T-helper 2 cell treated with Interferon-gamma antibody and Interleukin-4, amounts not matched to agents 5 μg/mL and 100 μg/mL, for 36 hours (primary cell): ENCODE measurements around the gene ATP8A2.

Experiments used
- DNase-seq: peaks from one replicate; pipeline ENCODE4 v3.0.0; 2021; ENCODE audit warnings: low spot score
- H3K27ac Mint-ChIP-seq: one replicate; pipeline ENCODE4 v1.8.0; 2021; ENCODE audit warnings: mild to moderate bottlenecking, mixed read lengths
- H3K27me3 Mint-ChIP-seq: one replicate; pipeline ENCODE4 v1.8.0; 2021; ENCODE audit warnings: low read depth, mixed read lengths
- H3K36me3 Mint-ChIP-seq: one replicate; pipeline ENCODE4 v1.8.0; 2021; ENCODE audit warnings: low read depth, mixed read lengths
- H3K4me1 Mint-ChIP-seq: one replicate; pipeline ENCODE4 v1.8.0; 2021; ENCODE audit warnings: low read depth, mixed read lengths
- H3K4me3 Mint-ChIP-seq: one replicate; pipeline ENCODE4 v1.8.0; 2022; ENCODE audit warnings: mild to moderate bottlenecking, moderate library complexity, mixed read lengths
- H3K9me3 Mint-ChIP-seq: one replicate; pipeline ENCODE4 v1.8.0; 2021; ENCODE audit warnings: mixed read lengths

Gene ATP8A2

DNA sequence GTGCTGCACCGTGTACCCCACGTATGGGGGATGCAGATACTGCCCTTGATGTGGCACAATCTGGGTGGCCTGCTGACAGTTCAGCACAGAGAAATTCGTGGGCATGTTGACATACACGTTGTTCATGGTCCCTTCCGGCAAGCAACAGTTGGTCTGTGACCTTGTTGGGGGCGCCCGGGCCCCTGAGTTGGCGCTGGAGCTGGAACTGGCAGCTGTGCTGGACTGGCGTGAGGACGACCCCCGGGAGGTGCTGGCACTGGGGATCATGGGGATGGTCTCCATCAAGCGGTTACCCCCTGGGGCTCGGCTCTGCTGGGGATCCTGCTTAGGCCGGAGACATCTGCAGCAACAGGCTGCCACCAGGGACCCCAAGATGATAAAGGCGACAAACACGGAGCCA is 674.9 kb downstream of the ATP8A2 start:
- H3K27ac Mint-ChIP-seq, result no peak overlapping the region
- no peaks in the 10 kb centered on the region for H3K36me3 Mint-ChIP-seq
- no peak overlapping the region for H3K4me3 Mint-ChIP-seq
- peaks cover 12% of the 10 kb centered on the region for H3K4me1 Mint-ChIP-seq
- H3K9me3 Mint-ChIP-seq, result no peaks in the 10 kb centered on the region
- H3K27me3 Mint-ChIP-seq, result peaks cover 54% of the 10 kb centered on the region
- no peak for DNase-seq

DNA sequence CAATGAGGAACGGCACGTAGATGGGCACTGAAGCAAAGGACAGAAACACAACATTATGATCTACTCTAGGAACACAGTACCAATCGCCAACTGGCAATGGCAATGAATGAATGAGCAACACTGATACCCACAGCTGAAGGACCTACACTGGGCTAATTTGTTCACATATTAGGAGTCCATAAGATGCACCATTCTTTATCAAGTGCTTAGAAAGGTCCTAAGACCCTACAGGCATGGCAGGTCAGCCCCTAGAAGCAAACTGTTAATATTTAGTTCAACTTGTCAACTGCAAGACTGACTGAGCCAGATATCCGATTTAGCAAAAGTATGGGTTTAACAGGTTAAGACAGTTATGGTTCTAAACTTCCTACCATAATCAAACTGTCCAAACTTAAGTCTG is 675.3 kb downstream of the ATP8A2 start:
- DNase-seq, result no peak
- no peak overlapping the region for H3K27ac Mint-ChIP-seq
- H3K27me3 Mint-ChIP-seq, result peaks cover 54% of the 10 kb centered on the region
- H3K4me3 Mint-ChIP-seq, result no peak overlapping the region
- H3K9me3 Mint-ChIP-seq, result no peaks in the 10 kb centered on the region
- no peaks in the 10 kb centered on the region for H3K36me3 Mint-ChIP-seq
- peaks cover 13% of the 10 kb centered on the region for H3K4me1 Mint-ChIP-seq

DNA sequence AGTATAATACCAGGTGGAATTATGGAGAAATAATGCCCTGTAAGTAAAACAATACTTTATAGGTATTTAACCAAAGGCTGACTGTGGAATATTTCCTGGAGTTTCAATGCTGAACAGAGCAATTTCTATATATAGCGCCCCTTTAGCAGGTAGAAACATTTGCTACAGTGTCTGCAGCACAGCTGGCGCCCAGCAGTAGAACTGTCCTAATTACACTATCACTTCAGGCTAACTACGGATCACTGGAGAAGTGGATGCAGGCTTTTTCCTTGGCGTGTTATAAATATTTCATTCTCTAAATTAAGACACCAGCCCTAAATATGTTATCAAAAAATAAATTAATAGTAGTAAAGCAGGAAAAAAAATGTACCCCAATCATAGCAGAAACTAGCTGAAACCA is 677.0 kb downstream of the ATP8A2 start:
- H3K27ac Mint-ChIP-seq, result no peak overlapping the region
- no peak overlapping the region for H3K4me3 Mint-ChIP-seq
- no peak for DNase-seq
- no peaks in the 10 kb centered on the region for H3K9me3 Mint-ChIP-seq
- peaks cover 29% of the 10 kb centered on the region for H3K4me1 Mint-ChIP-seq
- H3K36me3 Mint-ChIP-seq, result no peaks in the 10 kb centered on the region
- H3K27me3 Mint-ChIP-seq, result peaks cover 63% of the 10 kb centered on the region

DNA sequence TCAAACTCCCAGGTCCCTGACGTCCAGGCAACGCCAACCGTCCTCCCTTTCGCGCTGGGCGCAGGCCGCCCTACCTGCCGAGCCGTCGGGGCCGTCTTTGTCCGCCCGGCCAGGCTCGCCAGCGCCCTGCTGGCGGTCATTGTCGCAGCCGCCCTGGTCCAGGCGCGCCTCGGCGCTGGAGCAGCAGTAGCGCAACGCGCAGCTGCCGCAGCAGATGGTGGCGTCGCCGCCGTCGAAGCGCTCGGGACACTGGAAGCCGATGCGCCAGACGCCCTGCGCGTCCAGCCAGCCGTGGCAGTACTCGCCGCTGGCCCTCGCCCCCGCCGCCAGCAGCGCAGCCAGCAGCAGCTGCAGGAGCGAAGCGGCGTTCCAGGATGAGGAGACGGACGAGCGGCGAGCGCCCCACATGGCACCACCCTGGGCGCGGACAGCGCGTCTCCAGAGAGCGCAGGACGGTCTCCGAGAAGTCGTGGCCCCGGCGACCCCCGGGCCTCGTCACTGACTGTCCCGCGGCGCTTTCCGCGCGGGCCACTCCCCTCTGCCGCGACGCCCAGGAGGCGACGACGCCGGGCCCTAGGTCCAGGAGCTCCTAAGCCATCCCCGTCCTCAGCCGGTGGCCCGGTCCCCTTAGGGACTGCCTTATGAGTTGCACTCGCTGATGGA is 678.9 kb downstream of the ATP8A2 start:
- H3K36me3 Mint-ChIP-seq, result no peaks in the 10 kb centered on the region
- H3K27me3 Mint-ChIP-seq, result peaks cover 75% of the 10 kb centered on the region
- no peak for DNase-seq
- H3K27ac Mint-ChIP-seq, result no peak overlapping the region
- H3K4me1 Mint-ChIP-seq, result peaks cover 19% of the 10 kb centered on the region
- H3K9me3 Mint-ChIP-seq, result no peaks in the 10 kb centered on the region
- H3K4me3 Mint-ChIP-seq, result peak overlapping the region; percentile 50

DNA sequence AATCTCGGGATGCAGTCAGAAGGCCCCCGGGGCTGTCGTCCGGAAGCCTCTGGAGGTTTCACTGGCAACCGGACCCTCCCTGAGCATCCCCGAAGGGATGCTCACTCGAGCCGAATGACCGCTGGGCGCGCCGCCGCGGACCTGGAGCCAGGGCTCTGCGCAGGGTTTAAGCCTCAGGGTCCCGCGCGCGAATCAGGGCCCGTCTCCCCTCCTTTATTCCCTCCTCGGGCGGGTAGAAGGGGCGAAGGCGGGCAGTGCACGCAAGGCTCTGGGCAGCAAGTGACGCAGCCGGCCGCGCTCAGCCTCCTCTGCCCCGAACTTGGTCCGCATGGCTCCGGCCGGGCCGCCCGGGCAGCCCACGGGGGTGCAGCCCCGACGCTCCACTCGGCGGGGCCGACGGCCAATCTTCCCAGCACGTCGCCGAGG is 679.5 kb downstream of the ATP8A2 start:
- H3K4me1 Mint-ChIP-seq, result peaks cover 19% of the 10 kb centered on the region
- no peaks in the 10 kb centered on the region for H3K36me3 Mint-ChIP-seq
- no peak for DNase-seq
- H3K9me3 Mint-ChIP-seq, result no peaks in the 10 kb centered on the region
- H3K27ac Mint-ChIP-seq, result no peak overlapping the region
- H3K4me3 Mint-ChIP-seq, result peak overlapping the region; percentile 50
- H3K27me3 Mint-ChIP-seq, result peaks cover 80% of the 10 kb centered on the region

DNA sequence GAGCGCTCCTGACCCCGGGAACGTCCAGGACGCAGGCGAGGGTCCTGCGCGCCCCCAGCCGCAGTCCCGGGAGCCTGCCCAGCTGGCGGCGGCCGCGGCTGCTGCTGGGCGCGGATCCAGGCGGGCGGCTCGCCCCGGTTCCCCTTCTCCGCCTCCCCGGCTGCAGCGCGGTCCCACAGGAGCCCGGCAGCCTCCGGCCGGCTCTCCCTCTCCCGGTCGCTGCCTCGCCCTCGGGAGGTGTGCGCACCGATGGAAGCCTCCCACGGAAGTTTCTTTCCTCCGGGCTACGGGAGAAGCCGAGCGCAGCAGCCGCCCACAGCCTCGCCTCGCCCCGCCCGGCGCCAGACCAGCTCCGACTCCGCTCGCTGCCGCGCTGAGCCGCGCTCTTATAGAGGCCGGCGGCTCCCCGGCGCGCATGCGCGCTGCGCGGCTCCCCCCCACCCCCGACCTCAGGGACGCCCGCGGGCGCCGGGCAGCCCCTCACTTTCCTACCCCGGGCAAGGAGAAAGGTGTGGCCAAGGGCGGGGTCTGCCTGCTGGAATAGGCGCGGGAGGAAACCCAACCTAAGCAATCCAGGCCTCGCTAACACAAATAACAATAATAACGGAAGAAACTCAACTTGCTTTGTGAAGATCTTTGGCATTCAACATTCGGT is 680.0 kb downstream of the ATP8A2 start, which contains the start of gene SHISA2:
Gene SHISA2, minus strand, starts transcription at position 360 of the 655 bp plus-strand sequence. CDS start 1,041 bp downstream, outside the sequence.
- H3K4me3 Mint-ChIP-seq, result peak within 1 kb of the TSS; percentile 72
- H3K9me3 Mint-ChIP-seq, result no peaks in the 10 kb centered on the region
- peaks cover 82% of the 10 kb centered on the region for H3K27me3 Mint-ChIP-seq
- no peaks in the 10 kb centered on the region for H3K36me3 Mint-ChIP-seq
- no peak within 1 kb of the TSS for H3K27ac Mint-ChIP-seq
- no peak for DNase-seq
- H3K4me1 Mint-ChIP-seq, result peaks cover 19% of the 10 kb centered on the region

DNA sequence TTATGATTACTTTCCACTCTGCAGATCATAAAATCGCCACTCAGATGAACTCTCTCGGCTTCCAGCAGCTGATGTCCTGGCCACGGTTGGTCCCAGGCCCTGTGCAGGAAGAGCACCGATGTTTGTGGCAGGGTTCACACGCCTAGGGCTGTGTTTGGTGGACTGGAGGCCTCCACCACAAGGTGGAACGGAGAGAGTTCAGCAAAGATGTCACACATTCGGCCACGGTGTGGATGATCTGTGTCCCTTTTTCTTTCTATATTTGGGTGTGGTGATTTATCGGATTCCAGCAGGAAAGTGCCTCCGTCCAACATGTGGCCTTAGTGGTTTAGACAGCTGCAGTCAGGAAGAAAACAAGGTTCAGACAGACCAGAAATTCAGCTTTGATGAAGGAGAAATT is 680.6 kb downstream of the ATP8A2 start:
- Mint-ChIP-seq H3K36me3 (no peaks in the 10 kb centered on the region), H3K4me3 (peak overlapping the region; percentile 72), H3K27ac (no peak overlapping the region), H3K27me3 (peaks cover 84% of the 10 kb centered on the region), H3K4me1 (peaks cover 19% of the 10 kb centered on the region), H3K9me3 (no peaks in the 10 kb centered on the region)
- DNase-seq, result no peak

DNA sequence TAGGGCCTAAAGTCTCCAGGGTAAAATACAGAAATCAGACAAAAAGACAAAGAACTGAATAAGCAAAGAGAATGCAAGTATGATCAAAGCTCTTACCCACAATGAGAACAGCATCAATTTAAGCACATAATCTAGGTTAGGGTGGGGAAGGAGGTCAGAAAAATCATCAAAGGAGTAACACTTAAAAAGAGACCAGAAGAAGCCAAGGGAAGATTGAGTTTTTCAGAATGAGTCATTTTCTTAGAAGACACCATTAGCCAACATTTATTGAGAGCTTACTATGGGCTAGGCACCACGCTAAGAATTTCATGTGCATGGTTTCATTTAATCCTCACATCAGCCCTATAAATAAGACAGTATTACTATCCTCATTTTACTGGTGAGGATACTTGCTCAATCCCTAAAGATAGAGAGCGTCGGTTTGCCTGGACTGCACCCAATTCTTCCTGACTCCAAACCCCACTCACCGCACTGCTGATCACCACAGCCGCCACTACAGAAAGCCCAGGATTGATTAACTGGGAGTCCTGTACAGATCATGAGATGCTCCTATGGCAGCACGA is 681.7 kb downstream of the ATP8A2 start:
- H3K9me3 Mint-ChIP-seq, result no peaks in the 10 kb centered on the region
- H3K4me3 Mint-ChIP-seq, result peak overlapping the region; percentile 1
- peaks cover 80% of the 10 kb centered on the region for H3K27me3 Mint-ChIP-seq
- no peak for DNase-seq
- H3K36me3 Mint-ChIP-seq, result no peaks in the 10 kb centered on the region
- H3K27ac Mint-ChIP-seq, result peak overlapping the region; percentile 7
- peaks cover 19% of the 10 kb centered on the region for H3K4me1 Mint-ChIP-seq

DNA sequence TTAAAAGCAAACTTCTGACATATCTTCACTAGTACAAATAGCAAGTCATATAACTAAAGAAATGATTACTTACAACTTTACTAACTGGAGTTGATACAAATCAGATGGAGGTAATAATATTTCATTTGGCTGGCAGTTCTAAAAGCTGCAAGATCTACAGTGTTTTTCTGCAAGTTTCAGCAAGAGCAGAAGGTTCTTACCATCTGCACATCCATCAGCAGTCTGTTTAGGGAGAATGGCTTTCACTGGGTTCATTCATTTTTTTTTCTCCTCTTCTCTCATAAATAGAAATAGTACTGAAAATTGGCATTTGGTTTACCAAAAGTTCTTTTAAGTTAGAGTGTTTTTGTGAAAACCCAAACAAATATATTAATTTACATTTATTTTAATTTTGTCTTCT is 683.1 kb downstream of the ATP8A2 start:
- Mint-ChIP-seq H3K27me3 (peaks cover 75% of the 10 kb centered on the region), H3K27ac (no peak overlapping the region), H3K4me1 (peaks cover 19% of the 10 kb centered on the region), H3K9me3 (no peaks in the 10 kb centered on the region), H3K4me3 (no peak overlapping the region), H3K36me3 (no peaks in the 10 kb centered on the region)
- DNase-seq, result no peak

DNA sequence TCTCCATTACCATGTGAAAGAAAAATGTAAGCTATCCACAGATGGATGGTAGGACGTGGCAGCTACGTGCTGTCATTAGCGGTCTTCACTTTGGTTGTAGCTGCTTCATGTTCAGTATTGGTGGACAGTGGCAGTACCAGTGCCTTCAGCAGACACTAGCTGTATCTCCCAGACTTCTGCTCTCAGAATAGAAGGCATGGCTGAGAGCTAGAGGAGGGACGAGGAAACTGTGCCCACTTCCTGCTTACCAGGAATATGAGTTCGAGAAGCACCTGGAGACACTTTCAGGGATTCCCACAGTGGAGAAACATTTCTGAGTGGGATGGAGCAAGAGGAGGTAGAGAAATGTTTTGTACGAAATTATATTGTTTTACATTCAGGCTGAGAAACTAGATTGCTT is 686.9 kb downstream of the ATP8A2 start:
- Mint-ChIP-seq H3K27me3 (peaks cover 65% of the 10 kb centered on the region), H3K36me3 (no peaks in the 10 kb centered on the region), H3K27ac (no peak overlapping the region), H3K4me3 (no peak overlapping the region), H3K4me1 (peaks cover 10% of the 10 kb centered on the region), H3K9me3 (no peaks in the 10 kb centered on the region)
- DNase-seq, result no peak

DNA sequence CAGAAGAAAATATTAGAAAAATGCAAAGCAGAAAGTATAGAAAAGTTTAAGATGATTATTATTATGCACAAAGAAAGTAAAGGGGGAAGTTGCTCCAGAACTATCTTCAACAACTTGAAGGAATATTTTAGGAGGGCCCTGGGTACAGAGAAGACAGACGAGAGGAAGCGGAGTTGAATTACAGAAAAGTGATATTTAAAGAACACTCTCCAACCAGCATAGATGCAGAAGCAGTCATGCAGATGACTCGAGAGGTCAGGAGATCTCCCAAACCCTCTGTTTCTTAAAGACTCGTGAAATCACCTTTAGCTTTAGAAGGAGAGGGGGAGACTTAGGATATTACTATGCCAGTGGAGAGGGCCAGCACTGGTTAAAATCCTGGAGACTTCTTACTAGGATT is 688.6 kb downstream of the ATP8A2 start:
- no peak overlapping the region for H3K4me3 Mint-ChIP-seq
- H3K4me1 Mint-ChIP-seq, result peaks cover 10% of the 10 kb centered on the region
- H3K36me3 Mint-ChIP-seq, result no peaks in the 10 kb centered on the region
- H3K27me3 Mint-ChIP-seq, result peaks cover 52% of the 10 kb centered on the region
- H3K9me3 Mint-ChIP-seq, result no peaks in the 10 kb centered on the region
- H3K27ac Mint-ChIP-seq, result no peak overlapping the region
- DNase-seq, result no peak

DNA sequence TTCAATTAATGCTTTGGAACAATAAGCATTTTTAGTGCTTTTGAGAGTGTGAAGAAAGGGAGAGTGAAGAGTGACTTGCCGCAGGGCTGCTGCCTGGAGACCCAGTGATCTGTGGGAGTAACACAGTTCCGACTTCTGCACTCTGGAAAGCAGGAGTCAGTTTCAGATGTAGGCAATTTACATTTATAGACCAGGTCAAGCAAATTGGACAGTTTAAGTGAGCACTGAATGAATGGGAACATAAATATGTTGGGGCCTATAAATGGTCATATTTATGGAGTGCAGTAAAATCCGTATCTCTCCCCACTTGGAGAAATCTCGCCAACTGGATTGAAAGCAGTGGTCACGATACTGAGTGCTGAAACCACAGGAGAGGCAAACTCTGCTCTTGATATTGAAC is 689.5 kb downstream of the ATP8A2 start:
- Mint-ChIP-seq H3K4me1 (peaks cover 10% of the 10 kb centered on the region), H3K27me3 (peaks cover 43% of the 10 kb centered on the region), H3K36me3 (no peaks in the 10 kb centered on the region), H3K9me3 (no peaks in the 10 kb centered on the region), H3K4me3 (no peak overlapping the region), H3K27ac (no peak overlapping the region)
- no peak for DNase-seq

DNA sequence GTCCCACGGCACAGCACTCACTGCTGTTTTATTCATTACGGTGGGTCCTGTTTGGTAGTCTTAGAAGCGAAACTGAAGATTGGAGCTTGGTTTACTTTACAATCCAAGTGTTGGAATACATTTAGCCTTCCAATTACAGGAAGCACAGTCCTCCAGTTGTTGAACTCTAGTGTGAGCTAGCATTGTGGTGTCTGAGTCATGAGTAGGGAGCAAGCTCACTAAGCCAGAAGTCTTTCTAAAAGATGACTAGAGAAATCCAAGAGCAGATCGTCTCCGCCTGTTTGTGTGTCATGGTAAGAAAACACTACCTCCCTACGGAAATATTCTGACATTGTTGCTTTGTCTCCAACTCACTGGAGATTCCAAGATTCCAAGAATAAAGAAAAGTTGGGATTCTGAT is 690.2 kb downstream of the ATP8A2 start:
- DNase-seq, result no peak
- Mint-ChIP-seq H3K36me3 (no peaks in the 10 kb centered on the region), H3K4me1 (peaks cover 10% of the 10 kb centered on the region), H3K27ac (no peak overlapping the region), H3K4me3 (no peak overlapping the region), H3K27me3 (peaks cover 36% of the 10 kb centered on the region), H3K9me3 (no peaks in the 10 kb centered on the region)

DNA sequence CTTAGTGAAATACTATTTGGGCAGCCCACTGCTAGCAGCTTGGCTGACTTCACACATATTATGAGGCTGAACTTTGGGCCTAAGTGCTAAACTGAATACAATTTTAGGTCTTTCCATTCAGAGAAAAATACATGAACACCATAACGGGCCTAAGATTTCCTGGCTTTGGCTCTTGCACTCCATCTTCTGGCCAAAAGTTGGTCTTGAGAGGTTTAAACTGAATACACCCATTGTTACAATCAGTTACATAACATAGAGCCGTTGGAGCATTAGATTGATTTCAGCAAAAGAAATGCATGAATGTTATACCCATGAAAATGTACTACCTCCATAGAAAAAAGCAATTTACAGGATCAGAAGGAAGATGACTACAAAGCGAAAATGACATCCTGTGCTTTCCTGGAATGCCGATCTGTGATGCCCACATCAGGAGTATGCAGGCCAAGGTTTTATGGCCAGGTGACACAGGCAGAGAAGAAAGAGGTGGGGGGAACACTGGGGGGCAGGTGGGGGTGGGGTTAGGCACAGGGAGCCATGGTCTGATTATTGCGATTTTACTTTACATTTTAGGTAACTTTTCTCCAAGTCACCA is 691.2 kb downstream of the ATP8A2 start:
- DNase-seq, result no peak
- no peak overlapping the region for H3K4me3 Mint-ChIP-seq
- peaks cover 10% of the 10 kb centered on the region for H3K4me1 Mint-ChIP-seq
- H3K27ac Mint-ChIP-seq, result no peak overlapping the region
- no peaks in the 10 kb centered on the region for H3K36me3 Mint-ChIP-seq
- H3K27me3 Mint-ChIP-seq, result peaks cover 28% of the 10 kb centered on the region
- H3K9me3 Mint-ChIP-seq, result no peaks in the 10 kb centered on the region
